IMR-90 (cell line): ENCODE results near the gene PDGFRA.

ENCODE experiments used
- BHLHE40 ChIP-seq: fragments of 150-350 bp; IDR thresholded peaks from 2 replicates; pipeline ENCODE4 v1.6.1; 2016; ENCODE audit warnings: mild to moderate bottlenecking, low read depth, low read length
- CHD1 ChIP-seq: IDR thresholded peaks from 2 replicates; pipeline ENCODE4 v1.6.1; 2012; ENCODE audit warnings: low read depth, low read length, improper control_type of control experiment
- MAFK ChIP-seq: IDR thresholded peaks from 2 replicates; pipeline ENCODE4 v1.6.1; 2012; ENCODE audit warnings: low read depth, low read length, improper control_type of control experiment
- MAZ ChIP-seq: IDR thresholded peaks from 2 replicates; pipeline ENCODE4 v1.6.1; 2012; ENCODE audit warnings: low read depth, mild to moderate bottlenecking, low read length, improper control_type of control experiment, moderate library complexity, borderline replicate concordance
- POLR2A ChIP-seq: IDR thresholded peaks from 2 replicates; pipeline ENCODE4 v1.6.1; 2012; ENCODE audit warnings: mild to moderate bottlenecking, low read depth, low read length
- RAD21 ChIP-seq: IDR thresholded peaks from 2 replicates; pipeline ENCODE4 v1.6.1; 2012; ENCODE audit warnings: low read length, improper control_type of control experiment
- SMC3 ChIP-seq: fragments of 150-350 bp; IDR thresholded peaks from 2 replicates; pipeline ENCODE4 v1.6.1; 2016; ENCODE audit warnings: low read depth, mild to moderate bottlenecking, antibody characterized with exemption, low read length, moderate library complexity
- TF ChIP-seq, protein P1 (sequence below): conservative IDR thresholded peaks from 2 replicates; pipeline ENCODE4 v1.5.1; 2012; ENCODE audit warnings: mild to moderate bottlenecking, low read depth, low read length, improper control_type of control experiment

DNA sequence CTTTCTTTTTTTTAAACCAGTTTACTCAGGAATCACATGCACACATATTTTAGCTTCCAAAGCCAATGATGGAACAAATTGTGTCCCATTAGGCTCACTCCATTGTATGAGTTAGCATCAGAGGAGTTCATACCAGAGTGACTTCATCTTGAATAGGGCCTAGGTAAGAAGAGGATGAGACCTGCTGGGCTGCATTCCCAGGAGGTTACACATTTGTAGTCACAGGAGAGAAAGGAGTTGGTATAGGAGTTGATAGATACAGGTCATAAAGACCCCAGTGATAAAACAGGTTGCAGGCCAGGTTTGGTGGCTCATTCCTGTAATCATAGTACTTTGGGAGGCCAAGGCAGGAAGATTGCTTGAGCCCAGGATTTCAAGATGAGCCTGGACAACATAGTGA is 9.3 kb downstream of the PDGFRA start:
- TF ChIP-seq, protein P1, sequence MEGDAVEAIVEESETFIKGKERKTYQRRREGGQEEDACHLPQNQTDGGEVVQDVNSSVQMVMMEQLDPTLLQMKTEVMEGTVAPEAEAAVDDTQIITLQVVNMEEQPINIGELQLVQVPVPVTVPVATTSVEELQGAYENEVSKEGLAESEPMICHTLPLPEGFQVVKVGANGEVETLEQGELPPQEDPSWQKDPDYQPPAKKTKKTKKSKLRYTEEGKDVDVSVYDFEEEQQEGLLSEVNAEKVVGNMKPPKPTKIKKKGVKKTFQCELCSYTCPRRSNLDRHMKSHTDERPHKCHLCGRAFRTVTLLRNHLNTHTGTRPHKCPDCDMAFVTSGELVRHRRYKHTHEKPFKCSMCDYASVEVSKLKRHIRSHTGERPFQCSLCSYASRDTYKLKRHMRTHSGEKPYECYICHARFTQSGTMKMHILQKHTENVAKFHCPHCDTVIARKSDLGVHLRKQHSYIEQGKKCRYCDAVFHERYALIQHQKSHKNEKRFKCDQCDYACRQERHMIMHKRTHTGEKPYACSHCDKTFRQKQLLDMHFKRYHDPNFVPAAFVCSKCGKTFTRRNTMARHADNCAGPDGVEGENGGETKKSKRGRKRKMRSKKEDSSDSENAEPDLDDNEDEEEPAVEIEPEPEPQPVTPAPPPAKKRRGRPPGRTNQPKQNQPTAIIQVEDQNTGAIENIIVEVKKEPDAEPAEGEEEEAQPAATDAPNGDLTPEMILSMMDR: no peak
- TF ChIP-seq BHLHE40 (no peak), POLR2A (no peak), RAD21 (no peak), MAZ (no peak), MAFK (no peak), CHD1 (no peak), SMC3 (no peak)
